ENCODE data around the gene MIDN.

DNA sequence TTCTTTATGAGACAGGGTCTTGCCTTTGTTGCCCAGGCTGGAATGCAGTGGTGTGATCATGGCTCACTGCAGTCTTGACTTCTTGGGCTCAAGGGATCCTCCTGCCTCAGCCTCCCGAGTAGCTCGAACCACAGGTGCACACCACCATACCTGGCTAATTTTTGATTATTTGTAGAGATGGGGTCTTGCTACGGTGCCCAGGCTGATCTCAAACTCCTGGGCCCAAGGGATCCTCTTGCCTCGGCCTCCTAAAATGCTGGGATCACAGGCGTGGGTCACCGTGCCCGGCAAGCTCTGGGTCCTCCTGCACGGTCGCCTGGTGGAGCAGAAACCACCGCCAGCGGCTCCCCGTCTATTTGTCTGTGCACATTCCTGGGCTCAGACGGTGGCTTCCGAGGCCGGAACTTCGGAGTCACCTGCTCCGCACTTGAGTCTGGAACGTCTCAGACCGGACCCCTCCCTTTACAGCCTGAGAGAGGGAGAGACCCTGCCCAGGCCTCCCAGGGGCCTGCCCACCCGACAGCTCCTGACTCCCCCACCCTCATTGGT is 59.4 kb downstream of the MIDN start:
- no peak for TF ChIP-seq POLR2A (IDR thresholded peaks at IDR 0.05; ENCODE audit: low read depth, low read length)
- TF ChIP-seq TAF1 (IDR thresholded peaks at IDR 0.05; ENCODE audit: low read depth, low read length): no peak
- no peak for TF ChIP-seq POLR2AphosphoS5 (IDR thresholded peaks at IDR 0.05; ENCODE audit: low read depth, low read length)
- no peak for TF ChIP-seq SPI1 (IDR thresholded peaks at IDR 0.05; ENCODE audit: low read depth, low read length)

All from GM12891 (cell line).